GM12874 (cell line): ENCODE measurements around the gene WWC2.

Experiments
- CTCF ChIP-seq: IDR thresholded peaks from 2 replicates; pipeline ENCODE4 v1.5.1; 2011; ENCODE audit warnings: low read depth, mild to moderate bottlenecking, control low read depth, low read length, moderate library complexity; ENCODE audit not compliant: insufficient read depth

The WWC2 gene

GRCh38 chr4:183101956-183102480 lies 3.0 kb downstream of the WWC2 start:
- no peak for TF ChIP-seq CTCF

GRCh38 chr4:183105092-183105491 lies 6.0 kb downstream of the WWC2 start:
- TF ChIP-seq CTCF = no peak

GRCh38 chr4:183106839-183107238 lies 7.8 kb downstream of the WWC2 start:
- no peak for TF ChIP-seq CTCF

GRCh38 chr4:183107891-183108459 lies 8.9 kb downstream of the WWC2 start:
- TF ChIP-seq CTCF = no peak

GRCh38 chr4:183110244-183110643 lies 11.2 kb downstream of the WWC2 start:
- no peak for TF ChIP-seq CTCF

GRCh38 chr4:183111452-183111885 lies 12.4 kb downstream of the WWC2 start:
- no peak for TF ChIP-seq CTCF

- no peak for TF ChIP-seq CTCF
These were observed 19.1 kb downstream of the WWC2 start for GRCh38 chr4:183118141-183118540.

- no peak for TF ChIP-seq CTCF
These were observed 19.5 kb downstream of the WWC2 start for GRCh38 chr4:183118585-183118984.
